Coronary artery (tissue), 2 donors: ENCODE data around the gene PMF1.
A peak's percentile ranks its signal among the peaks of the same experiment; 100 is the strongest.

Experiments
- DNase-seq: peaks from one replicate; pipeline ENCODE4 v3.0.0-alpha.2; 2017; ENCODE audit warnings: low spot score
- H3K27ac ChIP-seq, 2 donors: fragments of 200-600 bp; sonication (generic); one replicate each; pipeline ENCODE4 v1.5.1; 2016 to 2019
- H3K4me3 ChIP-seq: fragments of 200-600 bp; sonication (generic); 2 replicates; pipeline ENCODE4 v1.5.1; 2016; ENCODE audit warnings: mild to moderate bottlenecking, moderate library complexity
- TF ChIP-seq, protein P1 (sequence below): fragments of 200-600 bp; sonication (generic); IDR thresholded peaks from one replicate; pipeline ENCODE4 v1.5.1; 2019; ENCODE audit warnings: antibody characterized with exemption

PMF1 gene

DNA sequence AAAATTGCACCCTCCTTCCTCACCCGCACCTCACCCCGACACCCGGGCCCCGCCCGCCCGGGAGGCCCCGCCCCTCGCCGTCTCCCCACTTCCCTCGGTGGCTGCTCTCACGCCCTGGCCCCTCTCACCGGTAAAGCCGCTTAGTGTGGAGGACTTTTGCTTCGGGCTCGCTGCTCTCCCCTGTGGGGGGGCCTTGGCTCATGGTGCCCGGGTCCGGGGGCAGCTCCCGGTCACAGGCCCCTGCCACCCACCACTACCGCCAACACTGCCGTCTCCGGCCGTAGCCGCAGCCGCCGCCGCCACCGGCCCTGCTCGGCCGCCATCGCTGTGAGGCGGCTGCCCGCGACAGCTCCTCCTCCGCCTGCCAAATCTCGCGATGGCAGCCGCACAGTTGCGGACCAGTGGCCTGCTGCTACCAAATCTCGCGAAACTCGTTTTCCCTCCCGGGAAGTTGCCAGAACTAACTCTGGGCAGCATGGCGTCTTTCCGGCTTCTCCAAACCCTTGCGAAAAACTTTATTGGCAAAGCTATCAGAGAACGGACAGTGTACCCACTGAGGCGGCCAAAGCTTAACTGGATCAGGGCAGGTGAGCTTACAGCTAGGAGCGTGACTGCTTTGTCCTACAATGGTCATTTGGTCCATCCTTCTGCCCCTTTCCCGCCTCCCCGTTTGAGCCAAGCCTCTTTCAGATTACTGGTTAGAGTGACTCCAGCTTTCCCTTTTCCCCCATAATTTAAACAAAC lies 69.8 kb downstream of the PMF1 start, which contains the start of gene SMG5:
SMG5 (minus strand) TSS at position 347 of the 744 bp plus-strand sequence; CDS start at position 202, 145 bp downstream.
- peak within 1 kb of the TSS; percentile 89 for H3K4me3 ChIP-seq
- peak; percentile 97 for DNase-seq
- TF ChIP-seq, protein P1, sequence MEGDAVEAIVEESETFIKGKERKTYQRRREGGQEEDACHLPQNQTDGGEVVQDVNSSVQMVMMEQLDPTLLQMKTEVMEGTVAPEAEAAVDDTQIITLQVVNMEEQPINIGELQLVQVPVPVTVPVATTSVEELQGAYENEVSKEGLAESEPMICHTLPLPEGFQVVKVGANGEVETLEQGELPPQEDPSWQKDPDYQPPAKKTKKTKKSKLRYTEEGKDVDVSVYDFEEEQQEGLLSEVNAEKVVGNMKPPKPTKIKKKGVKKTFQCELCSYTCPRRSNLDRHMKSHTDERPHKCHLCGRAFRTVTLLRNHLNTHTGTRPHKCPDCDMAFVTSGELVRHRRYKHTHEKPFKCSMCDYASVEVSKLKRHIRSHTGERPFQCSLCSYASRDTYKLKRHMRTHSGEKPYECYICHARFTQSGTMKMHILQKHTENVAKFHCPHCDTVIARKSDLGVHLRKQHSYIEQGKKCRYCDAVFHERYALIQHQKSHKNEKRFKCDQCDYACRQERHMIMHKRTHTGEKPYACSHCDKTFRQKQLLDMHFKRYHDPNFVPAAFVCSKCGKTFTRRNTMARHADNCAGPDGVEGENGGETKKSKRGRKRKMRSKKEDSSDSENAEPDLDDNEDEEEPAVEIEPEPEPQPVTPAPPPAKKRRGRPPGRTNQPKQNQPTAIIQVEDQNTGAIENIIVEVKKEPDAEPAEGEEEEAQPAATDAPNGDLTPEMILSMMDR, result no peak
- peak within 1 kb of the TSS; percentile 61 to 90 for H3K27ac ChIP-seq

DNA sequence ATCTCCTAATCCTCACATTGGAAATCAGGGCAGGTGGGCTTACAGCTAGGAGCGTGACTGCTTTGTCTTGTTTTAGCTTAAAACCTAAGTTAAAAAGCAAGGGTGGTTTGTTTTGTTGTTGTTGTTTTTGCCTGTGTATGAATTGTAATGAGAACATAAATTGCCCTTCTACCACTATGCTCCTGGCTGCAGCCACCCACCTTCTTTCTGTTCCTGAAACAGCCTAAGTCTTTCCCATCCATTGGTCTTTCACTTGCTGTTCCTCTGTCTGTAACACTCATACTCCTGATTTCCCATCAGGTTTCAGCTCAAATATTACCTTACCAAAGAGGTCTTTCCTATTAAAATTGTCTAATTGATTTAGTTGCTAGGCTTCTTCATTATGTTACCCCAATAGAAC lies 70.7 kb downstream of the PMF1 start:
- TF ChIP-seq, protein P1, result no peak
- Histone ChIP-seq H3K27ac (no peak overlapping the region), H3K4me3 (peak overlapping the region; percentile 89)
- no peak for DNase-seq

GRCh38 chr1:156284112-156284511 lies 71.3 kb downstream of the PMF1 start, which contains the start of gene TMEM79:
TMEM79 (plus strand) TSS chr1:156284325; CDS start chr1:156285227, 902 bp downstream.
- Histone ChIP-seq H3K4me3 (peak within 1 kb of the TSS; percentile 89), H3K27ac (peak within 1 kb of the TSS in 1 of 2 donors; percentile 90)
- no peak for DNase-seq
- TF ChIP-seq, protein P1, result no peak

DNA sequence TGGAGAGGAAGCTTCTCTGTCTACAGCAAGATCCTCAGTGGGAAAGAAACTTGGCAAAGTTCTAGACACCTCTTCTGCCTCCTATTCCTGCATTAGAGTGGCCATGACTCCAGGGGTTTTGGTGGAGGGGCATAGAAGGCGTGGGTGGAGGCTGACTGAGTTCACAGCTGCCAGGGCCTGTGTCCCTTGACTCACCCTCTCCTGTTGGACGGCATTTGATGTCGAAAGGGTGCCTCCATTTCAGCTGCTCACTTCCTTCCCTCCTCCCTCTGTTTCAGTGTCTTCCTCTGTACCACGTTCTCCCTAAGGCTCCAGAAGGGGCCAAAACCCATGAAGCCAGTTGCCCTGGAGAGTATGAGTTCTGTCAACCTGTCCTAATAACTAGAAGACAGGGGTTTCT lies 72.0 kb downstream of the PMF1 start:
- Histone ChIP-seq H3K4me3 (no peak overlapping the region), H3K27ac (no peak overlapping the region)
- TF ChIP-seq, protein P1, result no peak
- DNase-seq, result no peak

- Histone ChIP-seq H3K4me3 (no peak overlapping the region), H3K27ac (no peak overlapping the region)
- TF ChIP-seq, protein P1, result no peak
- no peak for DNase-seq
Measured at GRCh38 chr1:156285437-156285836, 72.6 kb downstream of the PMF1 start.

GRCh38 chr1:156286061-156286460 lies 73.3 kb downstream of the PMF1 start:
- no peak overlapping the region for H3K27ac ChIP-seq
- no peak overlapping the region for H3K4me3 ChIP-seq
- TF ChIP-seq, protein P1, result no peak
- DNase-seq, result no peak
